PC-3 (cell line): ENCODE data around the gene DSP.

Experiments used
- EZH2 ChIP-seq: fragments of 300-600 bp; sonication (generic); IDR thresholded peaks from one replicate; pipeline ENCODE4 v1.6.1; 2017; ENCODE audit warnings: antibody characterized with exemption, mild to moderate bottlenecking, low read length; ENCODE audit not compliant: unreplicated experiment
- EZH2phosphoT487 ChIP-seq: fragments of 300-600 bp; sonication (generic); IDR thresholded peaks from 2 replicates; pipeline ENCODE4 v1.6.1; 2018; ENCODE audit warnings: mild to moderate bottlenecking, antibody characterized with exemption, low read length, borderline replicate concordance
- TF ChIP-seq, protein P1 (sequence below): fragments of 300-600 bp; sonication (generic); conservative IDR thresholded peaks from 2 replicates; pipeline ENCODE4 v1.5.1; 2017; ENCODE audit warnings: antibody characterized with exemption, low read depth, mild to moderate bottlenecking, low read length

DNA sequence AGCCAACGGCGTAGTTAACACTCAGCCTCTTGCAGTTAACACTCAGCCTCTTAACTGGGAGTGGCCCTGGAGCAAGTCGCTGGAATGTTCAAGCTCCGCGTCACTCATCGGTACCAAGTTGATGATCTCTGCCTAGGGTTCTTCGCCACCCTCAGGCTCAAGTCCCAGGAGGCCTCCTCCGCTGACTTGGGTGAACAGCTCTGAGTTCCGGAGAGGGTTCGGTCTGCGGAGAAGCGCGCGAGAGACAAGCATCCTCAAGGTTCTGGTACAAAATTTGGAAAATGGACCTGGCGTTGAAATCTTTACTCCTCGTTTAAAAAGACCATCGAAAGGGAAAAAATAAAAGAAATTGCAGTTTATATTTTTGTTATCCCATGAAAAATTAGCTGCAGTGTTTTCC, 876 bp upstream of the DSP start:
- TF ChIP-seq, protein P1, sequence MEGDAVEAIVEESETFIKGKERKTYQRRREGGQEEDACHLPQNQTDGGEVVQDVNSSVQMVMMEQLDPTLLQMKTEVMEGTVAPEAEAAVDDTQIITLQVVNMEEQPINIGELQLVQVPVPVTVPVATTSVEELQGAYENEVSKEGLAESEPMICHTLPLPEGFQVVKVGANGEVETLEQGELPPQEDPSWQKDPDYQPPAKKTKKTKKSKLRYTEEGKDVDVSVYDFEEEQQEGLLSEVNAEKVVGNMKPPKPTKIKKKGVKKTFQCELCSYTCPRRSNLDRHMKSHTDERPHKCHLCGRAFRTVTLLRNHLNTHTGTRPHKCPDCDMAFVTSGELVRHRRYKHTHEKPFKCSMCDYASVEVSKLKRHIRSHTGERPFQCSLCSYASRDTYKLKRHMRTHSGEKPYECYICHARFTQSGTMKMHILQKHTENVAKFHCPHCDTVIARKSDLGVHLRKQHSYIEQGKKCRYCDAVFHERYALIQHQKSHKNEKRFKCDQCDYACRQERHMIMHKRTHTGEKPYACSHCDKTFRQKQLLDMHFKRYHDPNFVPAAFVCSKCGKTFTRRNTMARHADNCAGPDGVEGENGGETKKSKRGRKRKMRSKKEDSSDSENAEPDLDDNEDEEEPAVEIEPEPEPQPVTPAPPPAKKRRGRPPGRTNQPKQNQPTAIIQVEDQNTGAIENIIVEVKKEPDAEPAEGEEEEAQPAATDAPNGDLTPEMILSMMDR = no peak
- no peak for TF ChIP-seq EZH2
- TF ChIP-seq EZH2phosphoT487 = no peak
